ENCODE measurements around the gene SLC50A1. TPM values are rescaled to one million over a fixed set of nuclear protein-coding genes. Genes with fewer than 3 reads are reported as not detected.

SLC50A1 gene
- total RNA-seq, 1 experiment from 2014 or later, result 67.4 TPM

DNA sequence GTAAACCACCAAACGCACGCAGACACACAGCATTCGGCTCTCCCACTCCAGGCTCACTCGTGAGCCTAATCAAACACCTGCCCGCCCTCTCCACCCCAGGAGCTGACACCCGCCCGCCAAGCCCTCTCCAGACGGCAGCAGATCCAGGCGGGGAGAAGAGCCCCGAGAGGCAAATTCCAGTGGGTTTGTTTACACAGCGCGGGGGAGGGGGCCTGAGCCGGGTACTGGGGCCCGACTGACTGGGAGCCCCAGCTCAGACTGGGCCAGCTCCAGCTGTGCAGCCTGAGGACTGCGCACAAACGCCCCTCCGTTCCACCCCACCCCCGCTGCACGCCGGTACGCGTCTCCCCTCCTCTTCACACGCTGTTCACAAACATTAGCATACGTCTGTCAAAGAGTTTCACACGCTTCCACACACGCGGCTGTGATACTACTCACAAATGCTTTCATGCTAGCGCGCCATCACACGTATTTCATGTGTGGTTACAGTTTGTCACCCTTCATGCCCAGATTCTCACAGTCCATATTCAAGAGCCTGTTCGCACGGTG is 9.0 kb upstream of the SLC50A1 start:
- H3K27ac ChIP-seq (ENCODE audit: low read length), result peak overlapping the region; percentile 65
- H3K4me3 ChIP-seq (ENCODE audit: low read depth in 2 of 2, low read length in 2 of 2), result peak overlapping the region; percentile 64 to 65
- TF ChIP-seq, protein P1, sequence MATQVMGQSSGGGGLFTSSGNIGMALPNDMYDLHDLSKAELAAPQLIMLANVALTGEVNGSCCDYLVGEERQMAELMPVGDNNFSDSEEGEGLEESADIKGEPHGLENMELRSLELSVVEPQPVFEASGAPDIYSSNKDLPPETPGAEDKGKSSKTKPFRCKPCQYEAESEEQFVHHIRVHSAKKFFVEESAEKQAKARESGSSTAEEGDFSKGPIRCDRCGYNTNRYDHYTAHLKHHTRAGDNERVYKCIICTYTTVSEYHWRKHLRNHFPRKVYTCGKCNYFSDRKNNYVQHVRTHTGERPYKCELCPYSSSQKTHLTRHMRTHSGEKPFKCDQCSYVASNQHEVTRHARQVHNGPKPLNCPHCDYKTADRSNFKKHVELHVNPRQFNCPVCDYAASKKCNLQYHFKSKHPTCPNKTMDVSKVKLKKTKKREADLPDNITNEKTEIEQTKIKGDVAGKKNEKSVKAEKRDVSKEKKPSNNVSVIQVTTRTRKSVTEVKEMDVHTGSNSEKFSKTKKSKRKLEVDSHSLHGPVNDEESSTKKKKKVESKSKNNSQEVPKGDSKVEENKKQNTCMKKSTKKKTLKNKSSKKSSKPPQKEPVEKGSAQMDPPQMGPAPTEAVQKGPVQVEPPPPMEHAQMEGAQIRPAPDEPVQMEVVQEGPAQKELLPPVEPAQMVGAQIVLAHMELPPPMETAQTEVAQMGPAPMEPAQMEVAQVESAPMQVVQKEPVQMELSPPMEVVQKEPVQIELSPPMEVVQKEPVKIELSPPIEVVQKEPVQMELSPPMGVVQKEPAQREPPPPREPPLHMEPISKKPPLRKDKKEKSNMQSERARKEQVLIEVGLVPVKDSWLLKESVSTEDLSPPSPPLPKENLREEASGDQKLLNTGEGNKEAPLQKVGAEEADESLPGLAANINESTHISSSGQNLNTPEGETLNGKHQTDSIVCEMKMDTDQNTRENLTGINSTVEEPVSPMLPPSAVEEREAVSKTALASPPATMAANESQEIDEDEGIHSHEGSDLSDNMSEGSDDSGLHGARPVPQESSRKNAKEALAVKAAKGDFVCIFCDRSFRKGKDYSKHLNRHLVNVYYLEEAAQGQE (IDR thresholded peaks at IDR 0.05; ENCODE audit: insufficient read depth in 1 of 2, low read depth in 2 of 2, low read length in 1 of 2), result no peak
- no peak for TF ChIP-seq POLR2AphosphoS5 (IDR thresholded peaks at IDR 0.05; ENCODE audit: low read depth, low read length)
- no peak for TF ChIP-seq SIN3A (IDR thresholded peaks at IDR 0.05; ENCODE audit: borderline replicate concordance, insufficient read depth, low read depth, low read length)
- TF ChIP-seq, protein P2, sequence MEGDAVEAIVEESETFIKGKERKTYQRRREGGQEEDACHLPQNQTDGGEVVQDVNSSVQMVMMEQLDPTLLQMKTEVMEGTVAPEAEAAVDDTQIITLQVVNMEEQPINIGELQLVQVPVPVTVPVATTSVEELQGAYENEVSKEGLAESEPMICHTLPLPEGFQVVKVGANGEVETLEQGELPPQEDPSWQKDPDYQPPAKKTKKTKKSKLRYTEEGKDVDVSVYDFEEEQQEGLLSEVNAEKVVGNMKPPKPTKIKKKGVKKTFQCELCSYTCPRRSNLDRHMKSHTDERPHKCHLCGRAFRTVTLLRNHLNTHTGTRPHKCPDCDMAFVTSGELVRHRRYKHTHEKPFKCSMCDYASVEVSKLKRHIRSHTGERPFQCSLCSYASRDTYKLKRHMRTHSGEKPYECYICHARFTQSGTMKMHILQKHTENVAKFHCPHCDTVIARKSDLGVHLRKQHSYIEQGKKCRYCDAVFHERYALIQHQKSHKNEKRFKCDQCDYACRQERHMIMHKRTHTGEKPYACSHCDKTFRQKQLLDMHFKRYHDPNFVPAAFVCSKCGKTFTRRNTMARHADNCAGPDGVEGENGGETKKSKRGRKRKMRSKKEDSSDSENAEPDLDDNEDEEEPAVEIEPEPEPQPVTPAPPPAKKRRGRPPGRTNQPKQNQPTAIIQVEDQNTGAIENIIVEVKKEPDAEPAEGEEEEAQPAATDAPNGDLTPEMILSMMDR (IDR thresholded peaks at IDR 0.05), result no peak
- no peak for TF ChIP-seq TCF7L2 (IDR thresholded peaks at IDR 0.05; ENCODE audit: low read depth, low read length)
- H3K4me1 ChIP-seq (ENCODE audit: control insufficient read depth, insufficient read depth, low read length), result peaks cover 59% of the 10 kb centered on the region
- CTCF ChIA-PET, result interaction anchor here (0.6 to 1.1 kb wide), 2 partner anchors 46 to 457 kb away, joined by 3 read pairs; partner anchors contain the start of gene KRTCAP2
- BruUV-seq (replicated peaks), result no TSS peak
- peaks cover 3% of the 10 kb centered on the region; the same call in 1 of the 2 replicates for H3K36me3 ChIP-seq (ENCODE audit: control insufficient read depth, insufficient read depth, low read length)
- in situ Hi-C loops (cut with HindIII; ENCODE audit: low pct_unique_long_range_greater_than_20kb, low sequenced_read_pairs), result no loop called here
- intact Hi-C loops (cut with micrococcal nuclease; ENCODE audit: unreplicated experiment), result loop anchor here (5.0 kb wide), 1 partner anchor 34 kb away; no protein-coding TSS in a partner anchor
- POLR2A ChIA-PET, result no interaction called here
- peak; percentile 5 for ATAC-seq
- H3K9me3 ChIP-seq (ENCODE audit: control insufficient read depth, insufficient read depth, low read depth, low read length), result no peaks in the 10 kb centered on the region
- H3K27me3 ChIP-seq (ENCODE audit: control insufficient read depth, insufficient read depth, low read length), result no peaks in the 10 kb centered on the region
- no peak for DNase-seq (ENCODE audit: low read depth, low spot score)

DNA sequence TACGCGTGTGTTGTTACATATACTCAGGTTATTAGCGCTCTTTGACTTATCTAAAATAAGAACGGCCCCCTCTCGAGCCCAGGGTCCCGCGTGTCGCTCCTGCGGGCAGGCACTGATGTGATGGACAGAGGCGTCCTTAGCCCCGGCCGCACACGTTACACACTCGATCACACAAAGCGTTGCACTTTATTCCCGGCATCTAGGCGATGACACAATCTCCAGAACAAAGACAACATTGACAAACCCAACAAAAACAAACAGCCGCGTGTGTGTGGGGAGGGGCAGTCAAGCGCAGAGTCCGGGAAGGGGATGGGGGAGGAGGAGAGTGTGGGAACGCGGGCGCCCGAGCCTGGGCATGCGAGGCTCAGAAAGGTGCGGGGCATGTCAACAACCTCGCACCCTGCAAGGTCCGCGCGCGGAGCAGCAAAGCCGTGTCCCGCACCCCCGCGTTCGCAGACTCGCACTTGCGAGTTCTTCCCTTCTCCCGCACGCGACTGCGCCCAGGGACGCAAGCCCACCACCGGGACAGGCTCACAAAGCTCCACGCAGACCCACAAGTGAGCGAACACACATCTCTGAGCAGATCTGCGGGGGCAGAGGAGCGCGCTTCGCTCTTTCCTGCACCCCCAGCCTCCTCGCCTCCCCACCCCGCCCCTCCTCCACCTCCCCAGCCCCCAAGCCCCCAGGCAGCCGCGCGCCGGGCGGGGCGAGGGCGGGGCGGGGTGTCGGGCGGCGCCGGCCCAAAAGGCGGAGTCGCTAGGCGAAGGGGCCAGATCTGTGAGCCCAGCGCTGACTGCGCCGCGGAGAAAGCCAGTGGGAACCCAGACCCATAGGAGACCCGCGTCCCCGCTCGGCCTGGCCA is 8.3 kb upstream of the SLC50A1 start, which contains the start of gene EFNA1:
Gene EFNA1, plus strand, starts transcription at position 772 of the 862 bp plus-strand sequence. CDS start 102 bp downstream, outside the sequence.
- Histone ChIP-seq H3K27me3 (ENCODE audit: control insufficient read depth, insufficient read depth, low read length) (no peaks in the 10 kb centered on the region), H3K9me3 (ENCODE audit: control insufficient read depth, insufficient read depth, low read depth, low read length) (no peaks in the 10 kb centered on the region), H3K4me3 (ENCODE audit: low read depth in 2 of 2, low read length in 2 of 2) (peak within 1 kb of the TSS; percentile 64 to 65), H3K27ac (ENCODE audit: low read length) (peak within 1 kb of the TSS; percentile 92), H3K4me1 (ENCODE audit: control insufficient read depth, insufficient read depth, low read length) (peaks cover 59% of the 10 kb centered on the region), H3K36me3 (ENCODE audit: control insufficient read depth, insufficient read depth, low read length) (peaks cover 3% of the 10 kb centered on the region; the same call in 1 of the 2 replicates)
- BruUV-seq (replicated peaks), result no TSS peak
- intact Hi-C loops (cut with micrococcal nuclease; ENCODE audit: unreplicated experiment), result loop anchor here (5.0 kb wide), 1 partner anchor 35 kb away; no protein-coding TSS in a partner anchor
- ATAC-seq (peak; percentile 71), DNase-seq (ENCODE audit: low read depth, low spot score) (no peak)
- ChIA-PET POLR2A (interaction anchor here (0.6 kb wide), 1 partner anchor 10 kb away, joined by 3 read pairs; no protein-coding TSS in a partner anchor), CTCF (interaction anchor here (0.6 kb wide), 1 partner anchor 458 kb away, joined by 3 read pairs; no protein-coding TSS in a partner anchor)
- in situ Hi-C loops (cut with HindIII; ENCODE audit: low pct_unique_long_range_greater_than_20kb, low sequenced_read_pairs), result no loop called here
- TF ChIP-seq TCF7L2 (IDR thresholded peaks at IDR 0.05; ENCODE audit: low read depth, low read length) (no peak), SIN3A (IDR thresholded peaks at IDR 0.05; ENCODE audit: borderline replicate concordance, insufficient read depth, low read depth, low read length) (peak; percentile 49; the same call in 1 of the 2 replicates), POLR2AphosphoS5 (IDR thresholded peaks at IDR 0.05; ENCODE audit: low read depth, low read length) (peak; percentile 52)
- TF ChIP-seq, protein P2 (IDR thresholded peaks at IDR 0.05), result no peak
- TF ChIP-seq, protein P1 (IDR thresholded peaks at IDR 0.05; ENCODE audit: insufficient read depth in 1 of 2, low read depth in 2 of 2, low read length in 1 of 2), result no peak

Measured in Panc1 (cell line).